Hematopoietic multipotent progenitor cell treated with erythropoietin and hydrocortisone succinate and interleukin-3 and kit ligand, for 15 days (in vitro differentiated cells): ENCODE data around the gene PGM2.

Experiments used
- DNase-seq: peaks from one replicate; pipeline ENCODE4 v3.0.0-alpha.2; 2015; ENCODE audit warnings: low spot score

Gene PGM2

GRCh38 chr4:37902738-37903693, 76.5 kb downstream of the PGM2 start:
- no peak for DNase-seq

GRCh38 chr4:37903901-37904300, 77.4 kb downstream of the PGM2 start:
- no peak for DNase-seq

- DNase-seq = no peak
Measured at GRCh38 chr4:37904824-37905223, 78.3 kb downstream of the PGM2 start.

GRCh38 chr4:37905533-37906169, 79.2 kb downstream of the PGM2 start:
- no peak for DNase-seq

GRCh38 chr4:37908488-37909331, 82.2 kb downstream of the PGM2 start:
- no peak for DNase-seq

- no peak for DNase-seq
Measured at GRCh38 chr4:37909332-37910090, 83.0 kb downstream of the PGM2 start.

- no peak for DNase-seq
Measured at GRCh38 chr4:37910091-37910486, 83.6 kb downstream of the PGM2 start.
